PFSK-1 (cell line): Measurements from ENCODE around the gene OTUB2.

Experiments used
- FOXP2 ChIP-seq: optimal IDR thresholded peaks from 2 replicates; pipeline ENCODE3; 2011; ENCODE audit warnings: borderline replicate concordance, control low read depth, inconsistent platforms; ENCODE audit not compliant: insufficient read depth; ENCODE audit errors: extremely low read length, extremely low read depth
- POLR2AphosphoS5 ChIP-seq: IDR thresholded peaks from 2 replicates; pipeline ENCODE4 v1.6.1; 2012; ENCODE audit warnings: low read depth, mild to moderate bottlenecking, control low read depth, low read length, moderate library complexity
- REST ChIP-seq, 2 experiments: IDR thresholded peaks; 2 replicates each; pipeline versions ENCODE4 v1.6.1 to v1.8.0; 2011 to 2012; ENCODE audit warnings: low read depth in 2 of 2, low read length in 2 of 2, control low read depth in 1 of 2, inconsistent platforms in 1 of 2, mild to moderate bottlenecking in 1 of 2, moderate library complexity in 1 of 2; ENCODE audit not compliant: insufficient read depth in 1 of 2
- SIN3A ChIP-seq: IDR thresholded peaks from 2 replicates; pipeline ENCODE4 v1.6.1; 2012; ENCODE audit warnings: mild to moderate bottlenecking, low read length, moderate library complexity, borderline replicate concordance; ENCODE audit not compliant: insufficient read depth
- TAF1 ChIP-seq: IDR thresholded peaks from 2 replicates; pipeline ENCODE4 v1.6.1; 2012; ENCODE audit warnings: low read length, control low read depth, borderline replicate concordance; ENCODE audit not compliant: insufficient read depth

Gene OTUB2

GRCh38 chr14:94005324-94006073 is 20.6 kb upstream of the OTUB2 start:
- TF ChIP-seq TAF1 (no peak), POLR2AphosphoS5 (no peak), REST (IDR thresholded peaks at IDR 0.05; ENCODE audit: insufficient read depth in 1 of 2, low read depth in 2 of 2, low read length in 2 of 2) (no peak), SIN3A (no peak), FOXP2 (no peak)

- TF ChIP-seq POLR2AphosphoS5: no peak
- TF ChIP-seq REST (IDR thresholded peaks at IDR 0.05; ENCODE audit: insufficient read depth in 1 of 2, low read depth in 2 of 2, low read length in 2 of 2): no peak
Observed at GRCh38 chr14:94008234-94008633, 17.9 kb upstream of the OTUB2 start.

GRCh38 chr14:94009767-94010166 is 16.4 kb upstream of the OTUB2 start:
- no peak for TF ChIP-seq POLR2AphosphoS5

GRCh38 chr14:94010625-94011024 is 15.5 kb upstream of the OTUB2 start:
- no peak for TF ChIP-seq FOXP2
- TF ChIP-seq TAF1: no peak
- no peak for TF ChIP-seq REST (IDR thresholded peaks at IDR 0.05; ENCODE audit: insufficient read depth in 1 of 2, low read depth in 2 of 2, low read length in 2 of 2)
- no peak for TF ChIP-seq SIN3A
- TF ChIP-seq POLR2AphosphoS5: no peak

- no peak for TF ChIP-seq REST (IDR thresholded peaks at IDR 0.05; ENCODE audit: insufficient read depth in 1 of 2, low read depth in 2 of 2, low read length in 2 of 2)
- TF ChIP-seq SIN3A: no peak
- no peak for TF ChIP-seq POLR2AphosphoS5
- TF ChIP-seq TAF1: no peak
- no peak for TF ChIP-seq FOXP2
Observed at GRCh38 chr14:94011795-94012194, 14.3 kb upstream of the OTUB2 start.
